ENCODE data around the gene NUTF2.
"Not testable (repeated sequence)": the region's sequence is repeated elsewhere in the genome, so short reads cannot be mapped to it uniquely, and the experiment has no call there.

NUTF2 gene

GRCh38 chr16:67837190-67837589, 9.5 kb upstream of the NUTF2 start:
- in situ Hi-C loops (cut with MboI; ENCODE audit: low sequenced_read_pairs), result not testable (repeated sequence)

- in situ Hi-C loops (cut with MboI; ENCODE audit: low sequenced_read_pairs), result no loop called here
Measured at GRCh38 chr16:67837811-67838210, 8.9 kb upstream of the NUTF2 start.

GRCh38 chr16:67841198-67841815, 5.4 kb upstream of the NUTF2 start:
- in situ Hi-C loops (cut with MboI; ENCODE audit: low sequenced_read_pairs), result no loop called here

GRCh38 chr16:67841816-67842508, 4.8 kb upstream of the NUTF2 start, which contains the start of gene THAP11:
THAP11 (plus strand) TSS chr16:67842320; CDS start chr16:67842555, 235 bp downstream.
- in situ Hi-C loops (cut with MboI; ENCODE audit: low sequenced_read_pairs), result no loop called here

- in situ Hi-C loops (cut with MboI; ENCODE audit: low sequenced_read_pairs), result no loop called here
Measured at GRCh38 chr16:67842509-67843342, 4.0 kb upstream of the NUTF2 start.

GRCh38 chr16:67843343-67843765, 3.4 kb upstream of the NUTF2 start:
- in situ Hi-C loops (cut with MboI; ENCODE audit: low sequenced_read_pairs), result no loop called here

- in situ Hi-C loops (cut with MboI; ENCODE audit: low sequenced_read_pairs), result no loop called here
Measured at GRCh38 chr16:67844497-67844896, 2.2 kb upstream of the NUTF2 start.

- in situ Hi-C loops (cut with MboI; ENCODE audit: low sequenced_read_pairs), result no loop called here
Measured at GRCh38 chr16:67845291-67846062, 1.3 kb upstream of the NUTF2 start.

GRCh38 chr16:67846063-67846319, 742 bp upstream of the NUTF2 start:
- in situ Hi-C loops (cut with MboI; ENCODE audit: low sequenced_read_pairs), result no loop called here

GRCh38 chr16:67847064-67847861, 530 bp downstream of the NUTF2 start, which contains the start of gene CENPT:
CENPT (minus strand) TSS chr16:67847693; CDS start chr16:67833859, 13,834 bp downstream.
- in situ Hi-C loops (cut with MboI; ENCODE audit: low sequenced_read_pairs), result no loop called here

- in situ Hi-C loops (cut with MboI; ENCODE audit: low sequenced_read_pairs), result no loop called here
Measured at GRCh38 chr16:67848118-67848517, 1.4 kb downstream of the NUTF2 start.

- in situ Hi-C loops (cut with MboI; ENCODE audit: low sequenced_read_pairs), result no loop called here
Measured at GRCh38 chr16:67853670-67854069, 6.9 kb downstream of the NUTF2 start.

- in situ Hi-C loops (cut with MboI; ENCODE audit: low sequenced_read_pairs), result no loop called here
Measured at GRCh38 chr16:67855789-67856188, 9.1 kb downstream of the NUTF2 start.

GRCh38 chr16:67856927-67857546, 10.3 kb downstream of the NUTF2 start:
- in situ Hi-C loops (cut with MboI; ENCODE audit: low sequenced_read_pairs), result no loop called here

GRCh38 chr16:67857547-67858233, 11.0 kb downstream of the NUTF2 start:
- in situ Hi-C loops (cut with MboI; ENCODE audit: low sequenced_read_pairs), result no loop called here

GRCh38 chr16:67858500-67858899, 11.8 kb downstream of the NUTF2 start:
- in situ Hi-C loops (cut with MboI; ENCODE audit: low sequenced_read_pairs), result no loop called here

- in situ Hi-C loops (cut with MboI; ENCODE audit: low sequenced_read_pairs), result no loop called here
Measured at GRCh38 chr16:67860589-67861398, 14.1 kb downstream of the NUTF2 start.

- in situ Hi-C loops (cut with MboI; ENCODE audit: low sequenced_read_pairs), result no loop called here
Measured at GRCh38 chr16:67861877-67862276, 15.1 kb downstream of the NUTF2 start.

Measured in HL-60/S4 (cell line).